ENCODE data around the gene CDC42EP4. TPM values are rescaled to one million over a fixed set of nuclear protein-coding genes. Genes with fewer than 3 reads are reported as not detected.
A peak's percentile ranks its signal among the peaks of the same experiment; 100 is the strongest.

CDC42EP4 gene, protein sequence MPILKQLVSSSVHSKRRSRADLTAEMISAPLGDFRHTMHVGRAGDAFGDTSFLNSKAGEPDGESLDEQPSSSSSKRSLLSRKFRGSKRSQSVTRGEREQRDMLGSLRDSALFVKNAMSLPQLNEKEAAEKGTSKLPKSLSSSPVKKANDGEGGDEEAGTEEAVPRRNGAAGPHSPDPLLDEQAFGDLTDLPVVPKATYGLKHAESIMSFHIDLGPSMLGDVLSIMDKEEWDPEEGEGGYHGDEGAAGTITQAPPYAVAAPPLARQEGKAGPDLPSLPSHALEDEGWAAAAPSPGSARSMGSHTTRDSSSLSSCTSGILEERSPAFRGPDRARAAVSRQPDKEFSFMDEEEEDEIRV
- under 1 TPM; 0.21 to 0.96 TPM for total RNA-seq
- polyA plus RNA-seq: under 1 TPM in 1 of 3 donors, not detected in 2; 0.50 TPM
- total RNA-seq: 0.25 to 3.3 (median 0.78) reads per million in 6 experiments

DNA sequence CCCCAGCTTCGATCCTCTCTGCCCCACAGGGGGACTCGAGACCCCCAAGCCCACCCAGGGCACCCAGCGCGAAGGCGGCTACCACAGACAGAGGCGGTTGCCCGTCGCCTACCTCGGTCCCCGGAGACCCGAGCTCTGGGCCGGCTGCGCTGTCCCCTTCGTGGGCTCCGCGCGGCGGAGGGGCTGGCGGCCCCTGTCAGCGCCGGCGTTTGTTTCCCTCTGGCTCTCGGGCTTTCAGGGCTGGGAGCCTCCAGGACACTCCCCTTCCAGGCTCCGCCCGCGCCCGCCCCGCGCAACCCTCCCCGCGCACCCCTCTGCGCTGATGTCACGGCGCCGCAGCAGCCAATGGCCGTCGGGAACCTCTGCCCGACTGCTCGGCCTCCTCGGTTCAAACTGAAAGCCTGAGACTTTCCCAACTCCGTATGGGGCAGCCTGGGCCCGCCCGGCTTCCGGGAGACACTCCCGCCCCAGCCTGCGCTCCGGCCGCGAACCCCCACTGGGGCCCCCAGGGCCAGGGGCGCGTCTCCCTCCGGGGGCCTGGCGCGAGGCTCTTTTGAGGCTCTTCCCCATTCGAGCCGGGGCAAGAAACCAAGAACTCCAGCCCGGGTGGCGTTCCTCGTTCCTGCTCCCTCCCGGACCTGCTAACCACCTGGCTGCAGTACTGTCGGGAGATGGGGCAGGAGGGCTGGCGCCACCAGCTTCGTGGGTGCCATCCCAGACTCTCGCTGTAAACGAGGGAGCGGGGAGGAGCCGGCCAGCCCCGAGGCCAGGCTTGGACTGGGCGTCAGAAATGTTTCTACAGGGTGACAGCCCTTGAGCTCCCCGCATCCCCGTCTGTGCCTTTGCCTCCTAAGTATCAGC, at the start of gene CDC42EP4:
Gene CDC42EP4, minus strand, starts transcription at position 221 of the 861 bp plus-strand sequence. CDS start 25,501 bp downstream, outside the sequence.
- Mint-ChIP-seq H3K27me3 (peaks cover 0 to 1% (median 0%) of the 10 kb centered on the region in 5 donors), H3K36me3 (no peaks in the 10 kb centered on the region), H3K9me3 (no peaks in the 10 kb centered on the region), H3K4me1 (peaks cover 9 to 20% (median 15%) of the 10 kb centered on the region in 4 donors), H3K4me3 (peak within 1 kb of the TSS; percentile 80 to 91 (median 85)), H3K27ac (peak within 1 kb of the TSS in 7 of 10 donors; percentile 41 to 77 (median 60))
- ATAC-seq (peak; percentile 93 to 95), DNase-seq (peak; percentile 65 to 83 (median 74))
- POLR2A ChIA-PET: interaction anchor here (1.1 kb wide), 1 partner anchor 81 kb away, joined by 3 read pairs; no protein-coding TSS in a partner anchor

DNA sequence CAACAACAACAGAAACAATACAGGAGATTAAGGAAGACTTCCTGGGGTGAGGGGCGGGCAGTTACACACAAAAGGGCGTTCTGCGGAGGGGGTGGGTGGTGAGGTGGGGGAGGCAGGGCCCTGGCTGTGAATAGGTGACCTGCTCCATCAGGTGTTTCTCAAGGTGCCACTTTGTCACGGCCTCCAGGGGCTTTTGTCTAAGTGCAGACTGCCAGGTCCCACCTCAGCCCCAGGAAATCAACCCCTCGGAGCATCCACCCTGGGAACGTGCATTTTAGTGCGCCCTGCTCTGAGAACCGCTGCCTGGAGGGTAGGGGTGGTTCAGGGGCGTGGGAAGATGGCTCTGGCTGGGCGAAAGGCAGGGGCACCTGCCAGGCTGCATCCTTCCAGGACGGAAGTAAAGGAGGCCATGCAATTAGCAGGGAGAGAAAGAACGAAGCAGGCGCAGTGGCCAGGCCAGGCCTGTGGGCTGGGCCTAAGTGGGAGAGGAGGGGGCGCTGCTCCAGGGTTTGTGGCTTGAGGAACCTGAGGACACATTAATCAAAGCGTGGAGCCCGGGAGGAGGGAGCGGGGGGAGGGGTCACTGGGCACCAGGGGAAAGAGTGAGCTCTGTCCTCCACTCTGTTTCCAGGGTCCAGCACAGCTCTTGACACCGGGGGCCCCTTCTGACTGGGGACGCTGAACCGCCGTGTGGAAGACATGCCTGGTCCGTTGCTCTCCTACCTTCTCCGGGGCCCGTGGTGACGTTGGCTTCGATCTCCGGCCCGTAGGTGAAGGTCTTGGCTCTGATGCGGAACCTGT, 49.4 kb upstream of the CDC42EP4 start:
- POLR2A ChIA-PET: no interaction called here
- Mint-ChIP-seq H3K4me1 (no peaks in the 10 kb centered on the region), H3K27me3 (no peaks in the 10 kb centered on the region), H3K9me3 (no peaks in the 10 kb centered on the region), H3K4me3 (no peak overlapping the region), H3K36me3 (peaks cover 0 to 6% (median 3%) of the 10 kb centered on the region in 3 donors), H3K27ac (no peak overlapping the region)
- no peak for ATAC-seq
- no peak for DNase-seq

DNA sequence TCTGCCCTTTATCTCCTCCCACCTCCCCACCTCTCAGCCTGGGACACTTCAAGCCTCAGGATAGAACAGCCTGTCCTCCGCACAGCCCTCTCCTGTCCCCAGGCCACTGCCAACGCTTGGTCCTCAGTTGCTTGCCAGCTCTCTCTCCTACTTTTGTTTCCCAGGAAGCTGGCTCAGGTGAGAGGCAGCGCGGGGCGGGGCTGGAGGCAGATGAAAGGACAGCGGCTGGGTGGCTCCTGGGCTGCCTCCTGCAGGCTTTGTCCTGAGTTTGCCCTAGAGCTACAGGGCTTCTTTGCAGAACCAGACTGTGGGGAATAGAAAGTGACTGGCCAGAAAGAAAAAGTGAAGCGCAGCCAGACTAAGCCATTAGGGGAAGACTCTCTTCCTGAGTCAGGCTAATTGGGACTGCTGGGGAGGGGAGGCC, 48.2 kb upstream of the CDC42EP4 start:
- H3K36me3 Mint-ChIP-seq: peaks cover 0 to 6% (median under 1%) of the 10 kb centered on the region in 3 donors
- H3K27me3 Mint-ChIP-seq: no peaks in the 10 kb centered on the region
- no peaks in the 10 kb centered on the region for H3K4me1 Mint-ChIP-seq
- DNase-seq (no peak), ATAC-seq (no peak)
- POLR2A ChIA-PET: no interaction called here
- H3K4me3 Mint-ChIP-seq: no peak overlapping the region
- peak overlapping the region in 1 of 10 donors; percentile 8 for H3K27ac Mint-ChIP-seq
- no peaks in the 10 kb centered on the region for H3K9me3 Mint-ChIP-seq

DNA sequence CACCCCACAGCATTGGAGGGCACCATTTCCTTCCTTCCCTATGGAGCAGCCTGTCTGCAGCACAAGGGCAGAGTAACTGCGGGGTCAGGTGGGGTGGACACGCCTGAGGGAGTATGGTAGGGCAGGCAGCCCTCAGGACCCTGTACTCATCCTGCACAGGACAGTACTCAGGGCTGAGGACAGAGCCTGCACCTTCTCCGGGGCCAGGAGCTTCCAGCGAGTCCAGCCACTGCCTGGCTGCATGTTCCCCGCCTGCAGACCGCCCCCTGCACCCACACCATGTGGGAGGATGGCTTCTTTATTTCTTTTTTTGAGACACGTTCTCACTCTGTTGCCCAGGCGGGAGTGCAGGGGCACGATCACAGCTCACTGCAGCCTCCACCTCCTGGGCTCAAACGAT, 47.6 kb upstream of the CDC42EP4 start:
- POLR2A ChIA-PET: no interaction called here
- no peak overlapping the region for H3K27ac Mint-ChIP-seq
- no peak for DNase-seq
- peaks cover 0 to 7% (median 0%) of the 10 kb centered on the region in 3 donors for H3K36me3 Mint-ChIP-seq
- no peaks in the 10 kb centered on the region for H3K27me3 Mint-ChIP-seq
- ATAC-seq: no peak
- H3K9me3 Mint-ChIP-seq: no peaks in the 10 kb centered on the region
- H3K4me3 Mint-ChIP-seq: no peak overlapping the region
- no peaks in the 10 kb centered on the region for H3K4me1 Mint-ChIP-seq

DNA sequence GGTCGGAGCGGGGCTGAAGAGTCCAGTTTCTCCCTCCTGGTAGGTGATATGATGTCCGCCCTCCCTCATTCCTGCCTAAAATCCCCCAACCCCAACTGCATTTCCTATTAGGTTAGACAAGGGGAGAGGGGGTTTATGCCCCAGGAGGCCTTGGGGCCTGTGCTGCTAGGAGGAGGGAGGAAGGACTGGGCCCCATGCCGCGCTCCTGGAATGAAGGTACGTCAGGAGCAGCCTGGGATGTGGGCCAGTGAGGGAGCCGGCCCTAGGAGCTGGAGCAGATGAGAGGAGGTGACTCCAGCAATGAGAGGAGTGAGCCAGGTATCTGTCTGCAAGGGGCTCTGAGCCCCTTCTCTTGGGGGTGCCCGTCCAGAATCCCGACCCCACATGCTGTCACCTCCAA, 46.9 kb upstream of the CDC42EP4 start:
- POLR2A ChIA-PET: no interaction called here
- no peak overlapping the region for H3K4me3 Mint-ChIP-seq
- H3K9me3 Mint-ChIP-seq: no peaks in the 10 kb centered on the region
- DNase-seq (no peak), ATAC-seq (no peak)
- peaks cover 0 to 7% (median 0%) of the 10 kb centered on the region in 3 donors for H3K36me3 Mint-ChIP-seq
- H3K27ac Mint-ChIP-seq: no peak overlapping the region
- no peaks in the 10 kb centered on the region for H3K4me1 Mint-ChIP-seq
- H3K27me3 Mint-ChIP-seq: no peaks in the 10 kb centered on the region

DNA sequence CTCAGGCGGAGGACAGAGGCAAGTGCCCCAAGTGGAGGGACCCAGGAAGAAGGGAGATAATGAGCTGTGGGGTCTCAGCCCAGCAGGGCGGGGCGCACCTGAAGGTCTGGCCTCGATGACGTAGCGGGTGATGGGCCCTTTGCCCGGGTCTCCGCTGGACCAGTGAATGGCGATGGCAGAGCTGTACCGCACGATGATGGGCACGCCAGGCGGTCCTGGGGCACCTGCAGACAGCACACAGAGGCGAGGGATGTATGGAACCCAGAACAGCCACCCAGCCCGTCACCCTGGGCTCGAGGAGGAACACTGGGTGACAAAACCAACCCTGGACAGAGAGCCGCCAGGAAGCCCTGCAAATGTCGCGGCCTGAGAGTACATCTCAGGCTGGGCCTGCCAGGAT, 46.2 kb upstream of the CDC42EP4 start:
- H3K27me3 Mint-ChIP-seq: no peaks in the 10 kb centered on the region
- ATAC-seq (no peak), DNase-seq (no peak)
- peaks cover 0 to 7% (median 0%) of the 10 kb centered on the region in 3 donors for H3K36me3 Mint-ChIP-seq
- no peaks in the 10 kb centered on the region for H3K4me1 Mint-ChIP-seq
- H3K4me3 Mint-ChIP-seq: no peak overlapping the region
- POLR2A ChIA-PET: no interaction called here
- H3K27ac Mint-ChIP-seq: no peak overlapping the region
- H3K9me3 Mint-ChIP-seq: no peaks in the 10 kb centered on the region

DNA sequence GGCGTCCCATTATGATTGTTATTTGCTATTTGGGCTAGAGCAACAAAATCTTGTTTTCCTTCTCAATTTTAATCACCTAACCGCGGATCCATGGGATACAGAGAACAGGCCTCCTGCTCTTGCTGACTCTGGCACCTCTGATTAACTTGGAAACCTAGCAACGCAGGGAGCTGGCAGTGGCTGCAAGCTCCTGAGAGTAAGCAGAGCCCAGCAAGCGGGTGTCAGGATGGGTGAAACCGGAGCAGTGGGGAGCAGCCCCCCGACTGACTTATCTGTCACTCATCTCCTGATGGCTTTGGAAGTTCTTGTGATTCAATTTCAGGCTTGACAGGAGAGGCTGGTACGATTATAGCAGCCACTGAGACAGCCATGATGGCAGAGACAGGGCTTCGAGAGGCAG, 45.5 kb upstream of the CDC42EP4 start:
- Mint-ChIP-seq H3K36me3 (peaks cover 0 to 7% (median 0%) of the 10 kb centered on the region in 3 donors), H3K4me1 (no peaks in the 10 kb centered on the region), H3K9me3 (no peaks in the 10 kb centered on the region), H3K27ac (no peak overlapping the region), H3K4me3 (no peak overlapping the region), H3K27me3 (no peaks in the 10 kb centered on the region)
- POLR2A ChIA-PET: no interaction called here
- ATAC-seq (no peak), DNase-seq (no peak)

DNA sequence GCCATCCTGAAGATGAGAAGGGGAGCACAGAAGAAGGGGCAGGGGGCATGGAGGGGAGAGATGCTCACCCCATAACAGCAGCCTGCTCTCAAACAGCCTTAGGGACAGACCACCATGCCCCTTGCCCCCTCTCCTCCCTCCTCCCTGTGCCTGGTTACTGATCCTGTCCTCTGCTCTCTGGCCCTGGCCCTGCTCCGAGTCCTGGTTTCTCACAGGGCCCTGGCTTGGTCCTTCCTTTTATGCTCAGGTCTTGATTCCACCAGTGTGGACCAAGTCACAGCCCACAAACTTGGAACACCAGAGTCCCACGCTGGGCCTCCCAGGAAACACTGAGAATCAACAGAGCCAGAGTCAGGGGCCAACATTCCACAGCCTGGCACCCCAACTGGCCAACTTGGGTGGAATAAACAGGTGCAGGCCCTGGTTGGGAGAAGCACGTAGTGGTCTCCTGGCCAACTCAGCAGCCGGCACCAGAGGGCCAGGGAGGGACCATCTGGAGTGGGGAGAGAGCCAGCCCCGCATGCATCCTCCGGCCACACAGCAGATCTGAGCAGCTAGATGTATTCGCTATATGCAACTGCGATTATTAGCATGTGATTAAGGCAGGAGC, 44.9 kb upstream of the CDC42EP4 start:
- POLR2A ChIA-PET: no interaction called here
- DNase-seq (no peak), ATAC-seq (no peak)
- Mint-ChIP-seq H3K27me3 (no peaks in the 10 kb centered on the region), H3K36me3 (peaks cover 0 to 7% (median 0%) of the 10 kb centered on the region in 3 donors), H3K27ac (no peak overlapping the region), H3K9me3 (no peaks in the 10 kb centered on the region), H3K4me3 (no peak overlapping the region), H3K4me1 (no peaks in the 10 kb centered on the region)

DNA sequence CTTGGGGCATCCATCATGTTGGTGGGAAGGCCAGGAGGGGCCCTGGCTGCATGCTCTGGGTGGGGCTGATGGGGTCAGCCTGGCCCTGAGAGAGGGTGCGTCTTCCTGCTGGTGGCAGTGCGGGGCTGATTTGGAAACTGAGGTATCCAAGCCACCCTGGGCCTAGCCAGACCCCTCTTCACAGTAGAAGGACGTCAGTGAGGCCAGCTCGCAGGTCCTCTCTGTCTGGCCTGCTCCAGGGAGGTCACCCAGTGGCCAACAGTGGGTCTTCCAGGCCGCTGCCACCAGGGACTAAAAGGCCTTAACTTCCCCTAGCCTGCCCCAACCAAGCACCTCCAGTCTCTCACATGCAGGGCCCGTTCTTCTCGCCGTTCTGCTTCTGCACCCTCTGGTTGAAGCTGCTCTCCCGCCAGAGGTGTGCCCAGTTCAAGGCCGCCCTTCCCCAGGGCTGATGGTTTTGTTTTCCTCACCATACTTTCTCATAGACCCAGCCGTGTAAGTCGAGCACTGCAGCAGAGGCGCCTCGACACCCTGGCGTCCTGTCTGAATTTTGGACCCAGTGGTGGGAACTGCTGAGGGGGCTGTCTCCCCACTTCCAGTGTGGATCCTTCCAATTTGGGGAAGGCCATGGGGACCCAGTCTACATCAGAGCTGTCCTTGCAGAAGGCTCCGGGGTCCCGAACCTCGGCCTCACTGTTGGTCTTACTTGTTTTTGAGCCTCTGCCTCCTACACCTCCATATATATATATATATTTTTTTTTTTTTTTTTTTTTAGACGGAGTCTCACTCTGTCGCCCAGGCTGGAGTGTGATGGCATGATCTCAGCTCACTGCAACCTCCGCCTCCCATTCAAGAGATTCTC, 42.9 kb upstream of the CDC42EP4 start:
- Mint-ChIP-seq H3K27me3 (no peaks in the 10 kb centered on the region), H3K27ac (no peak overlapping the region), H3K4me1 (no peaks in the 10 kb centered on the region), H3K9me3 (no peaks in the 10 kb centered on the region), H3K36me3 (peaks cover 0 to 11% (median 3%) of the 10 kb centered on the region in 3 donors), H3K4me3 (no peak overlapping the region)
- POLR2A ChIA-PET: interaction anchor here (0.5 kb wide), 1 partner anchor 132 kb away, joined by 3 read pairs; no protein-coding TSS in a partner anchor
- no peak for ATAC-seq
- DNase-seq: no peak

DNA sequence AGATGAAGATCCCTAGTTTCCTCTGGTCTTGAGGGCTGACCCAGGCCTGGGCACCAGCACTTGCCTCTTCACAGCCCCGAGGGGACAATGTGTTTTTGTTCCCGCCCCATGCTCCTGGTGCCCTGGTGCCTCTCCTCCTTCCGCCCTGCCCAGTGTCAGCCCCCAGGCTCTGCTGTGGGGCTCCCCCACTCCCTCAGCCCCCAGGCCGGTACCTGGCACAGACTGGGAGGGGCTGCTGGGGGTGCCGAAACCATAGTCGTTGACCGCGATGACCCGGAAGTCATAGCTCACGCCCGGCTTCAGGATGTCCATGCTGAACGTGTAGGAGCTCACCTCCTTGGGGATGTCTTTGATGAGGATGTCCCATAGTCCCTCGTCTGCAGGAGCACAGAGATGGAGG, 40.5 kb upstream of the CDC42EP4 start:
- H3K36me3 Mint-ChIP-seq: peaks cover 0 to 11% (median 3%) of the 10 kb centered on the region in 3 donors
- no peaks in the 10 kb centered on the region for H3K27me3 Mint-ChIP-seq
- H3K4me3 Mint-ChIP-seq: no peak overlapping the region
- H3K27ac Mint-ChIP-seq: no peak overlapping the region
- no peak for DNase-seq
- no peak for ATAC-seq
- H3K4me1 Mint-ChIP-seq: no peaks in the 10 kb centered on the region
- POLR2A ChIA-PET: no interaction called here
- H3K9me3 Mint-ChIP-seq: no peaks in the 10 kb centered on the region

DNA sequence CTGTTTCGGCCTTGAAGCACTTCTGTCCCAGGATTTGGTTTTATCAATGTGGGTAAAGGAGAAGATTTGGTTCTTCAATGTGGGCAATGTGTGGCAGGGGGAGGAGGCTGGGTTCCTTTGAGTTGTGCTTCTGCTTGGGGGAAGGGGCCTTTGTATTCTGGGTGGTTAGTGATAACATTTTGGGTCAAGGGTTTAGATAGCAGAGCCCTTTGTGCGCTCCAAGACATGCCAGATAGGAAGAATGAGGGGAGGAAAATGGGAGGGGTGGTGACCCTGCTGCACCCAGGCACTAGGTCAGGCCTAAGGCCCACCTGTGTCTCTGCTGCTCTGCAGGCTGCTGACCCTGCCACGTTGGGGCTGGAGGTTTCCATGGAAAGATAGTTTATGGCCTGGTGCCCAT, 40.0 kb upstream of the CDC42EP4 start:
- H3K4me1 Mint-ChIP-seq: no peaks in the 10 kb centered on the region

More for the DNA sequence above, 40.0 kb upstream of the CDC42EP4 start:
- peaks cover 0 to 11% (median 3%) of the 10 kb centered on the region in 3 donors for H3K36me3 Mint-ChIP-seq
- ATAC-seq (no peak), DNase-seq (no peak)
- H3K4me3 Mint-ChIP-seq: no peak overlapping the region
- H3K27me3 Mint-ChIP-seq: no peaks in the 10 kb centered on the region
- H3K27ac Mint-ChIP-seq: peak overlapping the region in 2 of 10 donors; percentile 7 to 14
- POLR2A ChIA-PET: no interaction called here
- H3K9me3 Mint-ChIP-seq: no peaks in the 10 kb centered on the region

All from naive thymus-derived CD8-positive, alpha-beta T cell (primary cell).